GM19351 (cell line): Measurements from ENCODE around the gene FBXO11.
"Not testable (repeated sequence)": the region's sequence is repeated elsewhere in the genome, so short reads cannot be mapped to it uniquely, and the experiment has no call there.

Experiments used
- ATAC-seq: cut with Tn5 transposase; IDR thresholded peaks from one replicate; pipeline ENCODE4 v1.9.1; 2021; ENCODE audit warnings: mild to moderate bottlenecking, moderate library complexity; ENCODE audit not compliant: unreplicated experiment

Gene FBXO11

GRCh38 chr2:47899915-47900816 lies 6.1 kb downstream of the FBXO11 start:
- ATAC-seq, result no peak

- peak; percentile 54 for ATAC-seq
Measured at GRCh38 chr2:47897883-47898731, 8.2 kb downstream of the FBXO11 start.

- not testable (repeated sequence) for ATAC-seq
Measured at GRCh38 chr2:47897191-47897882, 9.0 kb downstream of the FBXO11 start.

GRCh38 chr2:47896450-47896968 lies 9.8 kb downstream of the FBXO11 start:
- ATAC-seq, result no peak

GRCh38 chr2:47893771-47894170 lies 12.5 kb downstream of the FBXO11 start:
- ATAC-seq, result no peak

- ATAC-seq, result no peak
Measured at GRCh38 chr2:47892338-47892730, 14.0 kb downstream of the FBXO11 start.

GRCh38 chr2:47891369-47892337 lies 14.6 kb downstream of the FBXO11 start:
- ATAC-seq, result no peak

GRCh38 chr2:47890711-47891368 lies 15.5 kb downstream of the FBXO11 start:
- no peak for ATAC-seq

- ATAC-seq, result peak; percentile 57
Measured at GRCh38 chr2:47888581-47889280, 17.6 kb downstream of the FBXO11 start.

GRCh38 chr2:47876912-47877311 lies 29.4 kb downstream of the FBXO11 start:
- no peak for ATAC-seq

- no peak for ATAC-seq
Measured at GRCh38 chr2:47872941-47873340, 33.4 kb downstream of the FBXO11 start.

- ATAC-seq, result no peak
Measured at GRCh38 chr2:47870641-47871540, 35.4 kb downstream of the FBXO11 start.

GRCh38 chr2:47869859-47870595 lies 36.3 kb downstream of the FBXO11 start:
- no peak for ATAC-seq

- ATAC-seq, result no peak
Measured at GRCh38 chr2:47868611-47869352, 37.5 kb downstream of the FBXO11 start.

GRCh38 chr2:47867205-47867604 lies 39.1 kb downstream of the FBXO11 start:
- ATAC-seq, result no peak

- no peak for ATAC-seq
Measured at GRCh38 chr2:47864566-47864965, 41.7 kb downstream of the FBXO11 start.
